A673 (cell line): ENCODE data around the gene SDR39U1.

Experiments
- CTCF ChIP-seq: fragments of 300-800, 200-600 bp; sonication (generic); conservative IDR thresholded peaks from 2 replicates; pipeline ENCODE4 v1.5.1; 2017; ENCODE audit warnings: low read depth, mild to moderate bottlenecking, antibody characterized with exemption, low read length, moderate library complexity, mixed read lengths
- EZH2 ChIP-seq: fragments of 200-600 bp; sonication (generic); IDR thresholded peaks from 2 replicates; pipeline ENCODE4 v1.6.1; 2017; ENCODE audit warnings: borderline replicate concordance, low read depth, mild to moderate bottlenecking, mixed read lengths, antibody characterized with exemption, low read length; ENCODE audit not compliant: poor library complexity, severe bottlenecking

- TF ChIP-seq CTCF (no peak), EZH2 (no peak)
These were observed 13.0 kb downstream of the SDR39U1 start, which contains the start of the genes CBLN3 and KHNYN for GRCh38 chr14:24429395-24430142.
